Gastroesophageal sphincter (tissue), 3 donors: Measurements from ENCODE around the gene DOLPP1.

Experiments used
- CTCF ChIP-seq, 4 experiments: fragments of 200-600 bp in 2 of 4; fragments of 450-650 bp in 2 of 4; sonication (generic) in 1 of 4; IDR thresholded peaks; one replicate each; pipeline ENCODE4 v1.5.1; 2017 to 2019; ENCODE audit warnings: antibody characterized with exemption in 4 of 4, mild to moderate bottlenecking in 2 of 4, moderate library complexity in 2 of 4
- POLR2AphosphoS5 ChIP-seq: sonication (generic); formaldehyde crosslinking; IDR thresholded peaks from one replicate; pipeline ENCODE4 v1.6.1; 2017; ENCODE audit warnings: antibody characterized with exemption

GRCh38 chr9:129036923-129037766 lies 43.8 kb upstream of the DOLPP1 start:
- no peak for TF ChIP-seq CTCF (IDR thresholded peaks at IDR 0.05)
- no peak for TF ChIP-seq POLR2AphosphoS5
